HCT116 (cell line): ENCODE results near the gene ITGB1. TPM values are rescaled to one million over a fixed set of nuclear protein-coding genes. Genes with fewer than 3 reads are reported as not detected.

Source experiments
- ATAC-seq: fragments of 200-7000 bp; cut with Tn5 transposase; 2 replicates; pipeline ENCODE4 v1.9.1; 2020; ENCODE audit warnings: mild to moderate bottlenecking, moderate library complexity
- BruUV-seq: library from RNA; stranded (reverse); fragments of 400-500 nt; replicated peaks from 2 replicates; lab custom pipeline; 2021; lab: Mats Ljungman, UMichigan
- CTCF ChIA-PET: fragments of 300-600 bp; sonication (Branson Sonifier 250); formaldehyde crosslinking; loops from one replicate; lab custom pipeline; 2021; ENCODE audit warnings: antibody characterized with exemption; lab: Charles Lee
- POLR2A ChIA-PET: fragments of 300-600, 350-600 bp; sonication (Branson Sonifier 250); formaldehyde crosslinking; loops from one replicate; lab custom pipeline; 2021; ENCODE audit warnings: antibody characterized with exemption; lab: Charles Lee
- RAD21 ChIA-PET, 2 experiments: fragments of 300-600 bp; sonication (Branson Sonifier 250); formaldehyde crosslinking; loops; one replicate each; lab custom pipeline; 2023; ENCODE audit warnings: low total read pairs in 2 of 2; ENCODE audit not compliant: uncharacterized antibody in 2 of 2, unreplicated experiment in 2 of 2, low non-redundant PET in 1 of 2; lab: Charles Lee
- DNase-seq: peaks from one replicate; pipeline ENCODE4 v3.0.0-alpha.2; 2010; ENCODE audit warnings: low read depth, low spot score
- H2AFZ ChIP-seq: fragments of 200-600 bp; shearing (Covaris generic), sonication (generic); 2 replicates; pipeline ENCODE4 v1.6.1; 2017; ENCODE audit warnings: low read depth, mixed run types, mixed read lengths, antibody characterized with exemption, low read length; ENCODE audit not compliant: poor library complexity, severe bottlenecking
- H3K27ac ChIP-seq: 2 replicates; pipeline ENCODE4 v1.5.1; 2012; ENCODE audit warnings: low read depth, low read length
- H3K27me3 ChIP-seq: fragments of 200-600 bp; sonication (generic); 2 replicates; pipeline ENCODE4 v1.6.1; 2016; ENCODE audit warnings: mixed run types, low read length, mixed read lengths; ENCODE audit not compliant: insufficient read depth
- H3K36me3 ChIP-seq, 2 experiments: fragments of 200-500 bp in 1 of 2; fragments of 200-600 bp in 1 of 2; sonication (Bioruptor generic) in 1 of 2; sonication (generic) in 1 of 2; 2 replicates each; pipeline versions ENCODE4 v1.5.1 to v1.6.1; 2014 to 2016; ENCODE audit warnings: low read length in 2 of 2, inconsistent platforms in 1 of 2, mixed read lengths in 1 of 2, mixed run types in 1 of 2; ENCODE audit not compliant: insufficient read depth in 2 of 2, control insufficient read depth in 1 of 2
- H3K4me1 ChIP-seq, 2 experiments: fragments of 200-600 bp in 1 of 2; sonication (generic) in 1 of 2; 2 replicates each; pipeline versions ENCODE4 v1.5.1 to v1.6.1; 2012 to 2017; ENCODE audit warnings: low read length in 2 of 2, inconsistent platforms in 1 of 2, mild to moderate bottlenecking in 1 of 2, mixed read lengths in 1 of 2, mixed run types in 1 of 2, moderate library complexity in 1 of 2; ENCODE audit not compliant: insufficient read depth in 2 of 2, control insufficient read depth in 1 of 2
- H3K4me2 ChIP-seq: fragments of 200-600 bp; sonication (generic); 2 replicates; pipeline ENCODE4 v1.6.1; 2017; ENCODE audit warnings: mixed run types, low read length, mixed read lengths
- H3K4me3 ChIP-seq, 2 experiments: fragments of 200-600 bp in 1 of 2; sonication (generic) in 1 of 2; replicated peaks in 1 of 2; 2 replicates each; pipeline ENCODE4 v1.5.1; 2011 to 2016; ENCODE audit warnings: low read length in 2 of 2, control low read depth in 1 of 2, low read depth in 1 of 2, mild to moderate bottlenecking in 1 of 2, mixed read lengths in 1 of 2, mixed run types in 1 of 2
- H3K79me2 ChIP-seq: fragments of 200-600 bp; sonication (generic); 2 replicates; pipeline ENCODE4 v1.6.1; 2017; ENCODE audit warnings: mild to moderate bottlenecking, mixed run types, low read length, moderate library complexity, mixed read lengths; ENCODE audit not compliant: insufficient read depth
- H3K9ac ChIP-seq: fragments of 200-600 bp; sonication (generic); 2 replicates; pipeline ENCODE4 v1.6.1; 2016; ENCODE audit warnings: low read length, mixed read lengths
- H3K9me2 ChIP-seq: fragments of 200-600 bp; sonication (generic), shearing (Covaris generic); 2 replicates; pipeline ENCODE4 v1.6.1; 2017; ENCODE audit warnings: mixed run types, mild to moderate bottlenecking, moderate library complexity; ENCODE audit not compliant: insufficient read depth
- H3K9me3 ChIP-seq, 2 experiments: fragments of 200-500 bp in 1 of 2; fragments of 200-600 bp in 1 of 2; sonication (Bioruptor generic) in 1 of 2; sonication (generic) in 1 of 2; 2 replicates each; pipeline ENCODE4 v1.6.1; 2014 to 2017; ENCODE audit warnings: low read length in 2 of 2, mixed read lengths in 2 of 2, inconsistent platforms in 1 of 2, low read depth in 1 of 2, mild to moderate bottlenecking in 1 of 2, mixed run types in 1 of 2, moderate library complexity in 1 of 2; ENCODE audit not compliant: control insufficient read depth in 1 of 2, insufficient read depth in 1 of 2
- H4K20me1 ChIP-seq: fragments of 200-600 bp; sonication (generic), shearing (Covaris generic); 2 replicates; pipeline ENCODE4 v1.6.1; 2017; ENCODE audit warnings: mixed run types, mild to moderate bottlenecking, moderate library complexity; ENCODE audit not compliant: insufficient read depth
- ATF3 ChIP-seq: IDR thresholded peaks from 2 replicates; pipeline ENCODE4 v1.6.1; 2012
- CBX3 ChIP-seq: IDR thresholded peaks from 2 replicates; pipeline ENCODE4 v1.6.1; 2012; ENCODE audit warnings: low read depth
- CEBPB ChIP-seq: IDR thresholded peaks from 2 replicates; pipeline ENCODE4 v1.6.1; 2012; ENCODE audit warnings: low read depth
- EGR1 ChIP-seq: IDR thresholded peaks from 2 replicates; pipeline ENCODE4 v1.6.1; 2012; ENCODE audit warnings: low read depth
- FOSL1 ChIP-seq: IDR thresholded peaks from 2 replicates; pipeline ENCODE4 v1.6.1; 2012; ENCODE audit warnings: low read depth
- MAX ChIP-seq: IDR thresholded peaks from 2 replicates; pipeline ENCODE4 v1.6.1; 2012
- POLR2AphosphoS5 ChIP-seq: IDR thresholded peaks from 2 replicates; pipeline ENCODE4 v1.6.1; 2011; ENCODE audit warnings: mild to moderate bottlenecking, low read depth, low read length, moderate library complexity
- RAD21 ChIP-seq: IDR thresholded peaks from 2 replicates; pipeline ENCODE4 v1.6.1; 2012; ENCODE audit warnings: low read depth, mild to moderate bottlenecking
- REST ChIP-seq: IDR thresholded peaks from 2 replicates; pipeline ENCODE4 v1.6.1; 2012; ENCODE audit warnings: low read depth
- SIN3A ChIP-seq: IDR thresholded peaks from 2 replicates; pipeline ENCODE4 v1.6.1; 2012; ENCODE audit warnings: low read depth
- SP1 ChIP-seq: IDR thresholded peaks from 2 replicates; pipeline ENCODE4 v1.6.1; 2012; ENCODE audit warnings: low read depth
- ZBTB33 ChIP-seq: IDR thresholded peaks from 2 replicates; pipeline ENCODE4 v1.6.1; 2011; ENCODE audit warnings: mild to moderate bottlenecking, low read length, moderate library complexity; ENCODE audit not compliant: insufficient replicate concordance; ENCODE audit errors: extremely low read depth
- ZFX ChIP-seq: fragments of 450-650 bp; IDR thresholded peaks from 2 replicates; pipeline ENCODE4 v1.6.1; 2017
- ZNF274 ChIP-seq: fragments of 200-500 bp; sonication (Bioruptor generic); IDR thresholded peaks from 2 replicates; pipeline ENCODE4 v1.6.1; 2014; ENCODE audit warnings: mild to moderate bottlenecking, low read depth, low read length, inconsistent platforms
- intact Hi-C: fragments of 100-400 bp; cut with micrococcal nuclease; formaldehyde crosslinking; loops from 2 replicates; pipeline ENCODE4 v1.10.0; 2022
- total RNA-seq: library from RNA; stranded (reverse); gene quantifications from one replicate; pipeline ENCODE4 v1.2.1, GENCODE V29; 2021; ENCODE audit not compliant: unreplicated experiment

ITGB1 gene
- total RNA-seq, 1 experiment from 2014 or later, result 366 TPM

- TF ChIP-seq ZBTB33 (no peak), ZNF274 (no peak), EGR1 (peak; percentile 82), CBX3 (peak; percentile 73), SIN3A (peak; percentile 88), POLR2AphosphoS5 (peak; percentile 72; the same call in 1 of the 2 replicates)
These were observed at the start of gene ITGB1 (continued) for GRCh38 chr10:32958085-32959005.

GRCh38 chr10:33006342-33006887 lies 48.4 kb upstream of the ITGB1 start:
- Histone ChIP-seq H3K9me3 (no peaks in the 10 kb centered on the region), H4K20me1 (no peaks in the 10 kb centered on the region), H3K36me3 (no peaks in the 10 kb centered on the region), H3K9me2 (no peaks in the 10 kb centered on the region), H2AFZ (peak overlapping the region; percentile 63), H3K79me2 (no peaks in the 10 kb centered on the region), H3K9ac (peak overlapping the region; percentile 64), H3K4me2 (peak overlapping the region; percentile 75), H3K4me1 (peaks cover 44 to 69% of the 10 kb centered on the region in 2 experiments), H3K27ac (peak overlapping the region; percentile 79; the same call in 1 of the 2 replicates), H3K27me3 (no peaks in the 10 kb centered on the region), H3K4me3 (peak overlapping the region in 1 of 2 experiments; percentile 51; a peak in 1 of 4 replicates)
- ChIA-PET CTCF (no interaction called here), RAD21 (interaction anchor here in 1 of 2 experiments (0.8 kb wide), 1 partner anchor 140 kb away, joined by 5 read pairs; no protein-coding TSS in a partner anchor), POLR2A (interaction anchor here (1.3 to 1.5 kb wide), 2 partner anchors 24 to 26 kb away, joined by 3 to 4 read pairs; no protein-coding TSS in a partner anchor)
- DNase-seq, result no peak
- no TSS peak for BruUV-seq
- no peak; the same call in 1 of the 2 replicates for TF ChIP-seq MAX
- no peak for TF ChIP-seq REST
- TF ChIP-seq SP1, result no peak
- TF ChIP-seq ZBTB33, result no peak
- no peak for TF ChIP-seq FOSL1
- TF ChIP-seq ZNF274, result no peak
- no peak for TF ChIP-seq POLR2AphosphoS5
- no peak for TF ChIP-seq RAD21
- TF ChIP-seq CEBPB, result no peak
- TF ChIP-seq CBX3, result no peak; the same call in 1 of the 2 replicates
- TF ChIP-seq ATF3, result no peak
- no peak for TF ChIP-seq ZFX
- ATAC-seq, result no peak
- intact Hi-C loops, result loop anchor here (5.0 kb wide), 4 partner anchors 109 to 659 kb away; partner anchors contain the start of gene EPC1
